IPS-11a (cell line): ENCODE data around the gene PAQR7.

ENCODE experiments used
- H3K4me3 ChIP-seq: one replicate; pipeline ENCODE4 v1.5.1; 2013; ENCODE audit warnings: low read depth, low read length, control low read depth

PAQR7 gene

GRCh38 chr1:25875154-25875855 is at the start of gene PAQR7:
Gene PAQR7, minus strand, starts transcription at chr1:25875708. Its CDS starts 11,869 bp downstream, at chr1:25863839.
- H3K4me3 ChIP-seq: peak within 1 kb of the TSS; percentile 29

- no peak overlapping the region for H3K4me3 ChIP-seq
Observed at GRCh38 chr1:25924454-25924853, 48.9 kb upstream of the PAQR7 start.

- peak overlapping the region; percentile 61 for H3K4me3 ChIP-seq
Observed at GRCh38 chr1:25922971-25923552, 47.6 kb upstream of the PAQR7 start.

GRCh38 chr1:25922056-25922970 is 46.8 kb upstream of the PAQR7 start:
- H3K4me3 ChIP-seq: peak overlapping the region; percentile 61

- H3K4me3 ChIP-seq: no peak overlapping the region
Observed at GRCh38 chr1:25918615-25919014, 43.1 kb upstream of the PAQR7 start.

- H3K4me3 ChIP-seq: no peak overlapping the region
Observed at GRCh38 chr1:25917996-25918395, 42.5 kb upstream of the PAQR7 start.

GRCh38 chr1:25916460-25916859 is 41.0 kb upstream of the PAQR7 start:
- no peak overlapping the region for H3K4me3 ChIP-seq

- H3K4me3 ChIP-seq: no peak overlapping the region
Observed at GRCh38 chr1:25914074-25914995, 38.8 kb upstream of the PAQR7 start.

- no peak overlapping the region for H3K4me3 ChIP-seq
Observed at GRCh38 chr1:25913206-25913605, 37.7 kb upstream of the PAQR7 start.

GRCh38 chr1:25912076-25912831 is 36.7 kb upstream of the PAQR7 start:
- no peak overlapping the region for H3K4me3 ChIP-seq

- H3K4me3 ChIP-seq: no peak overlapping the region
Observed at GRCh38 chr1:25911162-25911561, 35.7 kb upstream of the PAQR7 start.

- H3K4me3 ChIP-seq: no peak overlapping the region
Observed at GRCh38 chr1:25909040-25909439, 33.5 kb upstream of the PAQR7 start.

- H3K4me3 ChIP-seq: no peak overlapping the region
Observed at GRCh38 chr1:25908161-25908560, 32.7 kb upstream of the PAQR7 start.

GRCh38 chr1:25907601-25908000 is 32.1 kb upstream of the PAQR7 start:
- no peak overlapping the region for H3K4me3 ChIP-seq

GRCh38 chr1:25906644-25907300 is 31.3 kb upstream of the PAQR7 start:
- peak overlapping the region; percentile 13 for H3K4me3 ChIP-seq

- H3K4me3 ChIP-seq: peak within 1 kb of the TSS; percentile 66
Observed at GRCh38 chr1:25905680-25906643, 30.5 kb upstream of the PAQR7 start, which contains the start of gene STMN1. Gene STMN1, minus strand, starts transcription at chr1:25906419. Its CDS starts 1,743 bp downstream, at chr1:25904676.

- peak overlapping the region; percentile 66 for H3K4me3 ChIP-seq
Observed at GRCh38 chr1:25904943-25905679, 29.6 kb upstream of the PAQR7 start.
